Measurements from ENCODE around the gene CBLB.

The CBLB gene

DNA sequence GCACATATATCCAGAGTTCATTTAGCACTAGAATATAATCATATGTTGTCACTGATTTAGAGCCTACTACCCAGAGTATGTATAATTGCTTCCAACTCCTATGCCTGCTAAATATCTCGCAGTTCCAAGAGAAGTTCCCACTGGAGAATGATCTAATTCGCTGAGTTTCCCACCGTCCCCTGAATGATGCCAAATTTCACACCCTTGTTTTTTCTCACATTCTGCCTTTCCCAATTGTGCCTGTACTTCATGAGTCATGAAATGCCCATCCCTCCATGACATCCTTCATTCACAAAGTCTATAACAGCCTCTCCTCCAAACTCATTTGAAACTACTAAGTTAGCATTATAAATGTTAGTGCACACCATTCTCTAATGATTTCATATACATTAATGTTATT lies 177.2 kb downstream of the CBLB start:
- H3K36me3 ChIP-seq (ENCODE audit: control insufficient read depth in 2 of 2, insufficient read depth in 1 of 2, low read length in 2 of 2) = peaks cover 0 to 5% of the 10 kb centered on the region in 2 experiments; a peak in 1 of 3 replicates
- no peaks in the 10 kb centered on the region for H3K9me3 ChIP-seq (ENCODE audit: control insufficient read depth, insufficient read depth, low read depth, low read length)
- TF ChIP-seq ZNF549 (tag by site-specific recombination; IDR thresholded peaks at IDR 0.05) = no peak
- TF ChIP-seq ZNF335 (tag by site-specific recombination; conservative IDR thresholded peaks at IDR 0.05) = no peak
- TF ChIP-seq ZFP3 (tag by site-specific recombination; IDR thresholded peaks at IDR 0.05; ENCODE audit: low read depth) = no peak
- no peak for TF ChIP-seq GLI2 (tag by site-specific recombination; IDR thresholded peaks at IDR 0.05; ENCODE audit: borderline replicate concordance, low read depth)
- TF ChIP-seq ZNF2 (tag by site-specific recombination; IDR thresholded peaks at IDR 0.05) = no peak
- CTCF ChIA-PET = no interaction called here
- H3K4me3 ChIP-seq (ENCODE audit: low read depth, low read length) = no peak overlapping the region
- H3K4me1 ChIP-seq (ENCODE audit: control insufficient read depth, insufficient read depth, low read length) = no peaks in the 10 kb centered on the region
- H3K27ac ChIP-seq (ENCODE audit: extremely low read depth, low read depth, low read length) = no peak overlapping the region
- POLR2A ChIA-PET = no interaction called here

DNA sequence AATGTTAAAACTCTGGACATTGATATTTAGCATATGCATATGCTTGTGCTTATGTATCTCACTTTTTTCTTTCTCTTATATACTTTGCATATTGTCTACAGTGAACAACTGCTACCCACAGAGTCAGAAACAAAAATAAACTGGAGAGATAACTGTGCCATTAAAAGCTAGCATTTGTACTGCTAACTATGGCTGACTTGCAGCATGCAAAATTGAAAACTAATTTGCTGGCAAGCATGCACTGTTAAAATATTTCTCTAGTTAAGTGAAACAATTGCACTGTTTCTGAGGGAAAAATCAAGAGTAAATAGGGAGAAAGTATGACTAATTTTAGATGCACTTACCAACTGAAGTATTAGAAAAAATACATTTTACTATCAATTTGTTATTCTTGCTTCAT lies 177.8 kb downstream of the CBLB start:
- POLR2A ChIA-PET = no interaction called here
- peaks cover 0 to 5% of the 10 kb centered on the region in 2 experiments; a peak in 1 of 3 replicates for H3K36me3 ChIP-seq (ENCODE audit: control insufficient read depth in 2 of 2, insufficient read depth in 1 of 2, low read length in 2 of 2)
- H3K4me1 ChIP-seq (ENCODE audit: control insufficient read depth, insufficient read depth, low read length) = no peaks in the 10 kb centered on the region
- TF ChIP-seq ZNF174 (tag by site-specific recombination; IDR thresholded peaks at IDR 0.05) (no peak), ZNF350 (tag by site-specific recombination; IDR thresholded peaks at IDR 0.05) (no peak), ZNF830 (tag by site-specific recombination; IDR thresholded peaks at IDR 0.05; ENCODE audit: low read depth) (no peak), ZNF529 (tag by site-specific recombination; IDR thresholded peaks at IDR 0.05; ENCODE audit: insufficient replicate concordance) (no peak), ZNF747 (tag by site-specific recombination; IDR thresholded peaks at IDR 0.05) (no peak), ZNF596 (tag by site-specific recombination; IDR thresholded peaks at IDR 0.05) (no peak), MEIS1 (CRISPR knock-in tag; IDR thresholded peaks at IDR 0.05; ENCODE audit: borderline replicate concordance) (no peak), ZNF112 (tag by site-specific recombination; IDR thresholded peaks at IDR 0.05) (no peak), ZIC2 (tag by site-specific recombination; IDR thresholded peaks at IDR 0.05) (no peak), ZNF114 (tag by site-specific recombination; IDR thresholded peaks at IDR 0.05) (no peak), GLI2 (tag by site-specific recombination; IDR thresholded peaks at IDR 0.05; ENCODE audit: borderline replicate concordance, low read depth) (no peak), ZNF10 (tag by site-specific recombination; IDR thresholded peaks at IDR 0.05) (no peak), SALL2 (tag by site-specific recombination; IDR thresholded peaks at IDR 0.05; ENCODE audit: borderline replicate concordance) (no peak), SCRT2 (tag by site-specific recombination; IDR thresholded peaks at IDR 0.05) (no peak), ZNF23 (tag by site-specific recombination; IDR thresholded peaks at IDR 0.05; ENCODE audit: borderline replicate concordance) (no peak)
- TF ChIP-seq, protein P1, sequence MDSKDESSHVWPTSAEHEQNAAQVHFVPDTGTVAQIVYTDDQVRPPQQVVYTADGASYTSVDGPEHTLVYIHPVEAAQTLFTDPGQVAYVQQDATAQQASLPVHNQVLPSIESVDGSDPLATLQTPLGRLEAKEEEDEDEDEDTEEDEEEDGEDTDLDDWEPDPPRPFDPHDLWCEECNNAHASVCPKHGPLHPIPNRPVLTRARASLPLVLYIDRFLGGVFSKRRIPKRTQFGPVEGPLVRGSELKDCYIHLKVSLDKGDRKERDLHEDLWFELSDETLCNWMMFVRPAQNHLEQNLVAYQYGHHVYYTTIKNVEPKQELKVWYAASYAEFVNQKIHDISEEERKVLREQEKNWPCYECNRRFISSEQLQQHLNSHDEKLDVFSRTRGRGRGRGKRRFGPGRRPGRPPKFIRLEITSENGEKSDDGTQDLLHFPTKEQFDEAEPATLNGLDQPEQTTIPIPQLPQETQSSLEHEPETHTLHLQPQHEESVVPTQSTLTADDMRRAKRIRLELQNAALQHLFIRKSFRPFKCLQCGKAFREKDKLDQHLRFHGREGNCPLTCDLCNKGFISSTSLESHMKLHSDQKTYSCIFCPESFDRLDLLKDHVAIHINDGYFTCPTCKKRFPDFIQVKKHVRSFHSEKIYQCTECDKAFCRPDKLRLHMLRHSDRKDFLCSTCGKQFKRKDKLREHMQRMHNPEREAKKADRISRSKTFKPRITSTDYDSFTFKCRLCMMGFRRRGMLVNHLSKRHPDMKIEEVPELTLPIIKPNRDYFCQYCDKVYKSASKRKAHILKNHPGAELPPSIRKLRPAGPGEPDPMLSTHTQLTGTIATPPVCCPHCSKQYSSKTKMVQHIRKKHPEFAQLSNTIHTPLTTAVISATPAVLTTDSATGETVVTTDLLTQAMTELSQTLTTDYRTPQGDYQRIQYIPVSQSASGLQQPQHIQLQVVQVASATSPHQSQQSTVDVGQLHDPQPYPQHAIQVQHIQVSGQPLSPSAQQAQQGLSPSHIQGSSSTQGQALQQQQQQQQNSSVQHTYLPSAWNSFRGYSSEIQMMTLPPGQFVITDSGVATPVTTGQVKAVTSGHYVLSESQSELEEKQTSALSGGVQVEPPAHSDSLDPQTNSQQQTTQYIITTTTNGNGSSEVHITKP (tag by site-specific recombination; IDR thresholded peaks at IDR 0.05) = no peak
- TF ChIP-seq, protein P2, sequence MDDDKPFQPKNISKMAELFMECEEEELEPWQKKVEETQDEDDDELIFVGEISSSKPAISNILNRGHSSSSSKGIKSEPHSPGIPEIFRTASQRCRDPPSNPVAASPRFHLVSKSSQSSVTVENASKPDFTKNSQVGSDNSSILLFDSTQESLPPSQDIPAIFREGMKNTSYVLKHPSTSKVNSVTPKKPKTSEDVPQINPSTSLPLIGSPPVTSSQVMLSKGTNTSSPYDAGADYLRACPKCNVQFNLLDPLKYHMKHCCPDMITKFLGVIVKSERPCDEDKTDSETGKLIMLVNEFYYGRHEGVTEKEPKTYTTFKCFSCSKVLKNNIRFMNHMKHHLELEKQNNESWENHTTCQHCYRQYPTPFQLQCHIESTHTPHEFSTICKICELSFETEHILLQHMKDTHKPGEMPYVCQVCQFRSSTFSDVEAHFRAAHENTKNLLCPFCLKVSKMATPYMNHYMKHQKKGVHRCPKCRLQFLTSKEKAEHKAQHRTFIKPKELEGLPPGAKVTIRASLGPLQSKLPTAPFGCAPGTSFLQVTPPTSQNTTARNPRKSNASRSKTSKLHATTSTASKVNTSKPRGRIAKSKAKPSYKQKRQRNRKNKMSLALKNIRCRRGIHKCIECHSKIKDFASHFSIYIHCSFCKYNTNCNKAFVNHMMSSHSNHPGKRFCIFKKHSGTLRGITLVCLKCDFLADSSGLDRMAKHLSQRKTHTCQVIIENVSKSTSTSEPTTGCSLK (tag by site-specific recombination; IDR thresholded peaks at IDR 0.05) = no peak
- TF ChIP-seq, protein P3, sequence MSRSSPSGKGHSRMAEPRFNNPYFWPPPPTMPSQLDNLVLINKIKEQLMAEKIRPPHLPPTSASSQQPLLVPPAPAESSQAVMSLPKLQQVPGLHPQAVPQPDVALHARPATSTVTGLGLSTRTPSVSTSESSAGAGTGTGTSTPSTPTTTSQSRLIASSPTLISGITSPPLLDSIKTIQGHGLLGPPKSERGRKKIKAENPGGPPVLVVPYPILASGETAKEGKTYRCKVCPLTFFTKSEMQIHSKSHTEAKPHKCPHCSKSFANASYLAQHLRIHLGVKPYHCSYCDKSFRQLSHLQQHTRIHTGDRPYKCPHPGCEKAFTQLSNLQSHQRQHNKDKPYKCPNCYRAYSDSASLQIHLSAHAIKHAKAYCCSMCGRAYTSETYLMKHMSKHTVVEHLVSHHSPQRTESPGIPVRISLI (tag by site-specific recombination; IDR thresholded peaks at IDR 0.05) = no peak
- H3K9me3 ChIP-seq (ENCODE audit: control insufficient read depth, insufficient read depth, low read depth, low read length) = no peaks in the 10 kb centered on the region
- no peak overlapping the region for H3K4me3 ChIP-seq (ENCODE audit: low read depth, low read length)
- CTCF ChIA-PET = no interaction called here
- H3K27ac ChIP-seq (ENCODE audit: extremely low read depth, low read depth, low read length) = no peak overlapping the region

Measured in HEK293 (cell line).